Neuronal stem cell (in vitro differentiated cells): ENCODE measurements around the gene MYO1E.

Experiments
- DNase-seq: peaks from one replicate; pipeline ENCODE4 v3.0.0-alpha.2; 2013; ENCODE audit warnings: low spot score
- H2AFZ ChIP-seq: one replicate; pipeline ENCODE4 v1.6.1; 2013; ENCODE audit warnings: mild to moderate bottlenecking, low read length, inconsistent platforms
- H2AK5ac ChIP-seq: 2 replicates; pipeline ENCODE4 v1.6.1; 2013; ENCODE audit warnings: low read depth, mild to moderate bottlenecking, inconsistent platforms, low read length, moderate library complexity, mixed read lengths
- H2BK120ac ChIP-seq: 2 replicates; pipeline ENCODE4 v1.6.1; 2013; ENCODE audit warnings: low read depth, mild to moderate bottlenecking, inconsistent platforms, low read length, moderate library complexity, mixed read lengths
- H2BK12ac ChIP-seq: one replicate; pipeline ENCODE4 v1.6.1; 2013; ENCODE audit warnings: low read length, inconsistent platforms
- H2BK15ac ChIP-seq: 2 replicates; pipeline ENCODE4 v1.6.1; 2013; ENCODE audit warnings: mild to moderate bottlenecking, low read length, inconsistent platforms, mixed read lengths
- H2BK5ac ChIP-seq: one replicate; pipeline ENCODE4 v1.6.1; 2013; ENCODE audit warnings: inconsistent platforms, mild to moderate bottlenecking, low read length, moderate library complexity
- H3K14ac ChIP-seq: one replicate; pipeline ENCODE4 v1.6.1; 2013; ENCODE audit warnings: low read length, inconsistent platforms
- H3K18ac ChIP-seq: 2 replicates; pipeline ENCODE4 v1.6.1; 2013; ENCODE audit warnings: low read length, inconsistent platforms
- H3K23ac ChIP-seq: 2 replicates; pipeline ENCODE4 v1.6.1; 2013; ENCODE audit warnings: low read depth, mild to moderate bottlenecking, mixed read lengths, low read length, inconsistent platforms; ENCODE audit not compliant: poor library complexity
- H3K27ac ChIP-seq: replicated peaks from 3 replicates; pipeline ENCODE4 v1.5.1; 2013; ENCODE audit warnings: low read length, inconsistent platforms
- H3K27me3 ChIP-seq, 3 experiments: 2 replicates each; pipeline ENCODE4 v1.6.1; 2013; ENCODE audit warnings: low read length in 3 of 3, mild to moderate bottlenecking in 2 of 3, inconsistent platforms in 1 of 3, low read depth in 1 of 3, mixed read lengths in 1 of 3, moderate library complexity in 1 of 3; ENCODE audit not compliant: control insufficient read depth in 3 of 3, insufficient read depth in 3 of 3
- H3K36me3 ChIP-seq, 2 donors: replicated peaks in 1 of 2; 2 replicates each; pipeline ENCODE4 v1.6.1; 2013; ENCODE audit warnings: low read length in 2 of 2; ENCODE audit not compliant: control insufficient read depth in 2 of 2, insufficient read depth in 2 of 2
- H3K4ac ChIP-seq: 2 replicates; pipeline ENCODE4 v1.6.1; 2013; ENCODE audit warnings: inconsistent platforms, mild to moderate bottlenecking, low read length, moderate library complexity
- H3K4me1 ChIP-seq, 2 donors: 1 replicate in 1 of 2; 2 replicates in 1 of 2; pipeline ENCODE4 v1.6.1; 2013; ENCODE audit warnings: low read length in 2 of 2, low read depth in 1 of 2; ENCODE audit not compliant: control insufficient read depth in 2 of 2, insufficient read depth in 1 of 2
- H3K4me2 ChIP-seq: one replicate; pipeline ENCODE4 v1.6.1; 2013; ENCODE audit warnings: mild to moderate bottlenecking, low read length, inconsistent platforms; ENCODE audit not compliant: insufficient read depth, poor library complexity, severe bottlenecking
- H3K4me3 ChIP-seq, 2 donors: 2 replicates each; pipeline ENCODE4 v1.5.1; 2013; ENCODE audit warnings: low read length in 2 of 2, mild to moderate bottlenecking in 2 of 2, inconsistent platforms in 1 of 2, moderate library complexity in 1 of 2
- H3K79me1 ChIP-seq: one replicate; pipeline ENCODE4 v1.6.1; 2013; ENCODE audit warnings: low read depth, mild to moderate bottlenecking, inconsistent platforms, low read length, moderate library complexity
- H3K9ac ChIP-seq: one replicate; pipeline ENCODE4 v1.6.1; 2013; ENCODE audit warnings: mild to moderate bottlenecking, low read depth, low read length, inconsistent platforms; ENCODE audit not compliant: poor library complexity
- H3K9me3 ChIP-seq, 2 donors: replicated peaks in 1 of 2; 2 replicates each; pipeline versions ENCODE3 to v1.6.1; 2013; ENCODE audit warnings: low read length in 2 of 2, mild to moderate bottlenecking in 2 of 2, inconsistent platforms in 1 of 2, low read depth in 1 of 2, mixed read lengths in 1 of 2, moderate library complexity in 1 of 2; ENCODE audit not compliant: control insufficient read depth in 2 of 2, insufficient read depth in 1 of 2
- H4K8ac ChIP-seq: one replicate; pipeline ENCODE4 v1.6.1; 2013; ENCODE audit warnings: low read depth, mild to moderate bottlenecking, inconsistent platforms, low read length, moderate library complexity
- H4K91ac ChIP-seq: one replicate; pipeline ENCODE4 v1.6.1; 2013; ENCODE audit warnings: low read length, low read depth, mild to moderate bottlenecking, inconsistent platforms; ENCODE audit not compliant: poor library complexity
- WGBS, 2 donors: extraction: QIAGEN DNeasy Blood & Tissue Kit; methylation state at CpG; one replicate each; pipeline ENCODE4 v1.1.7; 2013; ENCODE audit warnings: missing lambda C conversion rate in 2 of 2, mixed read lengths in 1 of 2; ENCODE audit not compliant: insufficient read length in 2 of 2, insufficient replicate concordance in 1 of 2; ENCODE audit errors: extremely low coverage in 2 of 2; 5-methylcytosine and 5-hydroxymethylcytosine counted together

The MYO1E gene

DNA sequence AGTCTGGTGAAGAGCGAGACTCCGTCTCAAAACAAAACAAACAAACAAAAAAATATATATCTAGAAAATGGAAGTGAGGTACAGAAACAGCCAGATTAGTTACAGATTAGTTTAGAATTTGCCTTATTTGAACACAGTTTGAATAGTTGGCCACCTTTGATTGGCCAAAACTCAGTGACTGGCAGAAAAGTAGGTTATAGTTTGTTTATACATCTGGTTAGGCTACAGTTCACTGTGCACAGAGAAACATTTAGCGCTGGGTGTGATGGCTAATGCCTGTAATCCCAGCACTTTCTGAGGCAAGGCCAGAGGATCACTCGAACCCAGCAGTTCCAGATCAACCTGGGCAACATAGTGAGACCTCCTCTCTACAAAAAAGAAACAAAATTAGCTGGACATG lies 114.4 kb downstream of the MYO1E start:
- Histone ChIP-seq H3K4ac (no peak overlapping the region), H3K23ac (no peak overlapping the region), H4K91ac (no peak overlapping the region), H2BK15ac (no peak overlapping the region), H3K4me2 (no peak overlapping the region), H3K4me3 (no peak overlapping the region), H4K8ac (no peak overlapping the region), H3K79me1 (no peaks in the 10 kb centered on the region), H3K36me3 (peaks cover 0 to 1% of the 10 kb centered on the region in 2 donors), H3K14ac (no peak overlapping the region), H3K4me1 (peaks cover 2 to 8% of the 10 kb centered on the region in 2 donors), H3K27ac (no peak overlapping the region), H2BK5ac (no peak overlapping the region), H2BK12ac (no peak overlapping the region), H2BK120ac (no peak overlapping the region), H3K27me3 (no peaks in the 10 kb centered on the region), H3K9ac (no peak overlapping the region), H2AFZ (no peak overlapping the region), H2AK5ac (no peak overlapping the region), H3K9me3 (no peaks in the 10 kb centered on the region), H3K18ac (no peak overlapping the region)
- no peak for DNase-seq
- no CpG with 5 or more reads among the region's 4 CpGs for WGBS, 2 donors

- H3K4ac ChIP-seq: no peak overlapping the region
- no peaks in the 10 kb centered on the region for H3K27me3 ChIP-seq
- no peak overlapping the region for H2AK5ac ChIP-seq
- no peak overlapping the region for H2BK5ac ChIP-seq
- no peak overlapping the region for H3K27ac ChIP-seq
- no peak overlapping the region for H2AFZ ChIP-seq
- WGBS, 2 donors: no CpG with 5 or more reads among the region's 4 CpGs
- H4K91ac ChIP-seq: no peak overlapping the region
- H3K36me3 ChIP-seq: peaks cover 0 to 1% of the 10 kb centered on the region in 2 donors
- DNase-seq: no peak
- H2BK15ac ChIP-seq: no peak overlapping the region
- no peak overlapping the region for H4K8ac ChIP-seq
- H2BK120ac ChIP-seq: no peak overlapping the region
- peaks cover 2 to 8% of the 10 kb centered on the region in 2 donors for H3K4me1 ChIP-seq
- no peak overlapping the region for H3K18ac ChIP-seq
- H3K9ac ChIP-seq: no peak overlapping the region
- no peak overlapping the region for H2BK12ac ChIP-seq
- no peak overlapping the region for H3K4me2 ChIP-seq
- no peak overlapping the region for H3K4me3 ChIP-seq
- no peak overlapping the region for H3K23ac ChIP-seq
- no peaks in the 10 kb centered on the region for H3K79me1 ChIP-seq
- no peak overlapping the region for H3K14ac ChIP-seq
- H3K9me3 ChIP-seq: no peaks in the 10 kb centered on the region
Observed at GRCh38 chr15:59257140-59257539, 115.5 kb downstream of the MYO1E start.

GRCh38 chr15:59256482-59256881 lies 116.2 kb downstream of the MYO1E start:
- no peak overlapping the region for H3K14ac ChIP-seq
- no peaks in the 10 kb centered on the region for H3K79me1 ChIP-seq
- H3K18ac ChIP-seq: no peak overlapping the region
- H2BK120ac ChIP-seq: no peak overlapping the region
- H3K9me3 ChIP-seq: no peaks in the 10 kb centered on the region
- H2BK12ac ChIP-seq: no peak overlapping the region
- H3K27me3 ChIP-seq: no peaks in the 10 kb centered on the region
- no peak overlapping the region for H3K4ac ChIP-seq
- peaks cover 2 to 8% of the 10 kb centered on the region in 2 donors for H3K4me1 ChIP-seq
- H3K9ac ChIP-seq: no peak overlapping the region
- no peak overlapping the region for H3K4me3 ChIP-seq
- H3K36me3 ChIP-seq: peaks cover 0 to 1% of the 10 kb centered on the region in 2 donors
- H4K8ac ChIP-seq: no peak overlapping the region
- no peak for DNase-seq
- no peak overlapping the region for H3K4me2 ChIP-seq
- no peak overlapping the region for H3K27ac ChIP-seq
- no peak overlapping the region for H2AFZ ChIP-seq
- H2AK5ac ChIP-seq: no peak overlapping the region
- H3K23ac ChIP-seq: no peak overlapping the region
- H2BK5ac ChIP-seq: no peak overlapping the region
- WGBS, 2 donors: no CpG with 5 or more reads among the region's 8 CpGs
- no peak overlapping the region for H2BK15ac ChIP-seq
- H4K91ac ChIP-seq: no peak overlapping the region

- Histone ChIP-seq H3K36me3 (peaks cover 0 to 1% of the 10 kb centered on the region in 2 donors), H2BK12ac (no peak overlapping the region), H3K4me1 (peaks cover 2 to 8% of the 10 kb centered on the region in 2 donors), H3K79me1 (no peaks in the 10 kb centered on the region), H2BK15ac (no peak overlapping the region), H3K23ac (no peak overlapping the region), H2BK120ac (no peak overlapping the region), H3K9ac (no peak overlapping the region), H2AFZ (no peak overlapping the region), H4K91ac (no peak overlapping the region), H3K18ac (no peak overlapping the region), H2BK5ac (no peak overlapping the region), H3K27ac (no peak overlapping the region), H3K14ac (no peak overlapping the region), H3K4me2 (no peak overlapping the region), H3K9me3 (no peaks in the 10 kb centered on the region), H2AK5ac (no peak overlapping the region), H3K27me3 (no peaks in the 10 kb centered on the region), H3K4ac (no peak overlapping the region), H4K8ac (no peak overlapping the region), H3K4me3 (no peak overlapping the region)
- WGBS, 2 donors: no CpG with 5 or more reads among the region's 7 CpGs
- no peak for DNase-seq
Observed at GRCh38 chr15:59255680-59256336, 116.9 kb downstream of the MYO1E start.
